Prostate gland (tissue), 2 donors: Measurements from ENCODE around the gene CLEC4D. TPM values are rescaled to one million over a fixed set of nuclear protein-coding genes. Genes with fewer than 3 reads are reported as not detected.

Source experiments
- DNase-seq: peaks from one replicate; pipeline ENCODE4 v3.0.0-alpha.2; 2019; ENCODE audit warnings: low spot score
- H3K27ac ChIP-seq, 2 donors: fragments of 200-600 bp; sonication (generic); 2 replicates each; pipeline ENCODE4 v1.5.1; 2017 to 2019
- H3K27me3 ChIP-seq: fragments of 200-600 bp; sonication (generic); replicated peaks from 2 replicates; pipeline ENCODE4 v1.5.1; 2019; ENCODE audit not compliant: insufficient read depth
- H3K36me3 ChIP-seq, 2 donors: fragments of 200-600 bp; sonication (generic); 1 replicate in 1 of 2; 2 replicates in 1 of 2; pipeline versions ENCODE4 v1.5.1 to v1.8.1; 2017 to 2019
- H3K4me1 ChIP-seq: fragments of 200-600 bp; sonication (generic); replicated peaks from 2 replicates; pipeline ENCODE4 v1.5.1; 2019
- H3K4me3 ChIP-seq, 2 donors: fragments of 200-600 bp; sonication (generic); 2 replicates each; pipeline ENCODE4 v1.5.1; 2017 to 2019
- H3K9me3 ChIP-seq: fragments of 200-600 bp; sonication (generic); 2 replicates; pipeline ENCODE4 v1.5.1; 2017
- CTCF ChIP-seq, 4 experiments: fragments of 200-600 bp in 2 of 4; fragments of 450-650 bp in 2 of 4; sonication (generic) in 2 of 4; IDR thresholded peaks; 1 replicate in 3 of 4; 2 replicates in 1 of 4; pipeline ENCODE4 v1.5.1; 2016 to 2019; ENCODE audit warnings: antibody characterized with exemption in 4 of 4, mild to moderate bottlenecking in 2 of 4, moderate library complexity in 2 of 4
- POLR2A ChIP-seq: fragments of 450-650 bp; IDR thresholded peaks from one replicate; pipeline ENCODE4 v1.6.1; 2016; ENCODE audit warnings: antibody characterized with exemption, mild to moderate bottlenecking
- POLR2AphosphoS5 ChIP-seq: sonication (generic); formaldehyde crosslinking; IDR thresholded peaks from one replicate; pipeline ENCODE4 v1.6.1; 2017; ENCODE audit warnings: antibody characterized with exemption
- WGBS: methylation state at CpG from one replicate; pipeline ENCODE4 v1.1.5; 2018; 5-methylcytosine and 5-hydroxymethylcytosine counted together
- intact Hi-C: fragments of 100-400 bp; cut with DNase I; formaldehyde crosslinking; loops from one replicate; pipeline ENCODE4 v1.14.2; 2022
- total RNA-seq, 2 donors: library from RNA; depleted of rRNA; stranded (reverse); fragments of >200 nt; gene quantifications; one replicate each; pipeline ENCODE4 v1.1.0, GENCODE V29; 2016

CLEC4D gene
- total RNA-seq, 2 donors from 2014 or later = 1.5 TPM; not detected in 1

GRCh38 chr12:8546591-8546990 lies 33.3 kb downstream of the CLEC4D start:
- no peaks in the 10 kb centered on the region for H3K36me3 ChIP-seq
- DNase-seq = no peak
- no peak overlapping the region for H3K4me3 ChIP-seq
- WGBS = 74% methylated on average over 3 of the region's 3 CpGs
- no peaks in the 10 kb centered on the region for H3K4me1 ChIP-seq
- H3K9me3 ChIP-seq = no peaks in the 10 kb centered on the region
- TF ChIP-seq CTCF (IDR thresholded peaks at IDR 0.05) (no peak), POLR2AphosphoS5 (no peak), POLR2A (no peak)
- intact Hi-C loops = no loop called here
- no peaks in the 10 kb centered on the region for H3K27me3 ChIP-seq
- H3K27ac ChIP-seq = no peak overlapping the region

- Histone ChIP-seq H3K36me3 (no peaks in the 10 kb centered on the region), H3K4me3 (no peak overlapping the region), H3K27ac (no peak overlapping the region), H3K4me1 (no peaks in the 10 kb centered on the region), H3K9me3 (no peaks in the 10 kb centered on the region), H3K27me3 (no peaks in the 10 kb centered on the region)
- no peak for DNase-seq
- 45% methylated on average over 2 of the region's 2 CpGs for WGBS
- intact Hi-C loops = no loop called here
- TF ChIP-seq POLR2A (no peak), POLR2AphosphoS5 (no peak), CTCF (IDR thresholded peaks at IDR 0.05) (no peak)
Measured at GRCh38 chr12:8547645-8548044, 34.3 kb downstream of the CLEC4D start.

GRCh38 chr12:8548192-8548591 lies 34.9 kb downstream of the CLEC4D start:
- intact Hi-C loops = no loop called here
- WGBS = 96% methylated on average over 2 of the region's 2 CpGs
- TF ChIP-seq POLR2A (no peak), POLR2AphosphoS5 (no peak), CTCF (IDR thresholded peaks at IDR 0.05) (no peak)
- H3K27ac ChIP-seq = no peak overlapping the region
- no peaks in the 10 kb centered on the region for H3K27me3 ChIP-seq
- no peaks in the 10 kb centered on the region for H3K36me3 ChIP-seq
- DNase-seq = no peak
- H3K9me3 ChIP-seq = no peaks in the 10 kb centered on the region
- no peaks in the 10 kb centered on the region for H3K4me1 ChIP-seq
- H3K4me3 ChIP-seq = no peak overlapping the region

GRCh38 chr12:8549381-8549780 lies 36.1 kb downstream of the CLEC4D start:
- Histone ChIP-seq H3K36me3 (no peaks in the 10 kb centered on the region), H3K4me1 (no peaks in the 10 kb centered on the region), H3K27me3 (no peaks in the 10 kb centered on the region), H3K4me3 (no peak overlapping the region), H3K9me3 (no peaks in the 10 kb centered on the region), H3K27ac (no peak overlapping the region)
- no peak for TF ChIP-seq POLR2AphosphoS5
- 67% methylated on average over 5 of the region's 5 CpGs for WGBS
- intact Hi-C loops = no loop called here
- no peak for DNase-seq

GRCh38 chr12:8553088-8553627 lies 39.9 kb downstream of the CLEC4D start:
- 44% methylated on average over 6 of the region's 6 CpGs for WGBS
- TF ChIP-seq POLR2A (no peak), POLR2AphosphoS5 (no peak), CTCF (IDR thresholded peaks at IDR 0.05) (no peak)

More at GRCh38 chr12:8553088-8553627, 39.9 kb downstream of the CLEC4D start:
- no peak overlapping the region for H3K27ac ChIP-seq
- intact Hi-C loops = no loop called here
- H3K4me1 ChIP-seq = no peaks in the 10 kb centered on the region
- DNase-seq = no peak
- H3K36me3 ChIP-seq = no peaks in the 10 kb centered on the region
- H3K27me3 ChIP-seq = no peaks in the 10 kb centered on the region
- H3K4me3 ChIP-seq = no peak overlapping the region
- no peaks in the 10 kb centered on the region for H3K9me3 ChIP-seq
